ENCODE results near the gene LPAR3.

Gene LPAR3, protein sequence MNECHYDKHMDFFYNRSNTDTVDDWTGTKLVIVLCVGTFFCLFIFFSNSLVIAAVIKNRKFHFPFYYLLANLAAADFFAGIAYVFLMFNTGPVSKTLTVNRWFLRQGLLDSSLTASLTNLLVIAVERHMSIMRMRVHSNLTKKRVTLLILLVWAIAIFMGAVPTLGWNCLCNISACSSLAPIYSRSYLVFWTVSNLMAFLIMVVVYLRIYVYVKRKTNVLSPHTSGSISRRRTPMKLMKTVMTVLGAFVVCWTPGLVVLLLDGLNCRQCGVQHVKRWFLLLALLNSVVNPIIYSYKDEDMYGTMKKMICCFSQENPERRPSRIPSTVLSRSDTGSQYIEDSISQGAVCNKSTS

DNA sequence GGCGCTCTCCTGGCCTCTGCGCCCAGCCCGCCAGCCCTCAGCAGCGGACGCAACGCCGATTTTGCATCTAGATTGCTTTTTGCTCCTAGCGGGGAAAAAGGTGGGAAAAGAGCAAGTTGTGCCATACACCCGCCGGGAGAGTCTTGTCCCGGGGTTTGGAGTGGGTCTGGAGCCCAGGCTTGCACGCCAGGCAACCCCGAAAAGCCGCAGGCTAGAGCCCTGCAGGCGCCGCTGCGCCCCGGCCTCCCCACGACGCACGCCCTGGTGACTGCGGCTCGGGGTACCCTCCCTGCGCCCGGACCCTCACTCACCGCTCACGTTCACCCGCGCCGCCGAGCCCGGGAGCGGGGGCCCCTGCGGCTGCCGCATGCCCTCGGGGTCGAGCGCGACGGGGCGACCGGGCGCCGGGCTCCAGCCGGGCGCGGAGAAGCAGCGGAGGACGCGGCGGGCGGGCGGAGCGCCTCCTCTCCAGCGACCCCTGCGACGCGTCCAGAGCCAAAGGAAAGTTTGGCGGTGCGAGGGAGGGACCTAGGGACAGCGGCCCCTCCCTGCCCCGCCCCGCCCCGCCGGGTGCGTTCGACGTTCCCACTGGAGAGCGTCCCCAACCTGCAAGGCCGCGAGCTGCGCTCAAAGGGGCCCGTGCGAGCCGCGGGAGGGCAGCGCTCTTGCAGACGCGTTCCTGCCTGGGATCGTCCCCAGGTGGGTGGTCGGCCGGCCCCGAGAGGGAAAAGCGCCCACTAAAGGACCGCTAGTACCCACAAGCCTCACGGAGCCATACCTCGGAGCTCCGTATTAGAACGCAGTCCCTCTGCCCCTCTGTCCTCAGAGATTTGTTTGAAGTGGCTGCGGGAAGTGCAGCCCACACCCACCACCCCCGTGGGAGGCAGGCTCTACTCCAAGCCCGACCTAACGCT, at the start of gene LPAR3:
LPAR3 (minus strand) TSS at position 502 of the 914 bp plus-strand sequence. CDS start 27,086 bp downstream, outside the sequence.
- Mint-ChIP-seq H3K27ac (no peak within 1 kb of the TSS), H3K9me3 (no peaks in the 10 kb centered on the region), H3K4me3 (peak within 1 kb of the TSS; percentile 58 to 65), H3K36me3 (no peaks in the 10 kb centered on the region), H3K27me3 (peaks cover 46 to 60% of the 10 kb centered on the region in 2 donors), H3K4me1 (peaks cover 4 to 9% of the 10 kb centered on the region in 2 donors)
- DNase-seq (no peak), ATAC-seq (replicated peaks) (peak; percentile 39 to 46)

DNA sequence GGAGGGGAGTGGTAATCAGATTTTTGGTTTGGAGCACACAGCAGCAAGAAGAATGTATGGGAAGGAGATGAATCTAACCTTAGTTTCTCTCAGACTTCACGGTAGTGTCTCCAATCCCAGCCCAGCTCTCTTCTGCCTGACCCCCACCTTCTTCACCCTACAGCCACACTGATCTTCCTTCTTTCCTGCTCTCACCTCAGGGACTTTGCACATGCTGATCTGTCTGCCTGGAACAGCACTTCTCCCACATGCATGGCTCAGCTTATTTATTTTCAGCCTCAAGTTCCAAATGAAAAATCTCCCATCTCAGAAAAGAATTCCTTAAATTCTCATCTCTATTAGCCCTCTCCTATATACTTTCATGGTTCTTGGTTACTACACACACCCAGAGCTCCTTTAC, 48.8 kb upstream of the LPAR3 start:
- ATAC-seq (replicated peaks), result no peak
- no peak for DNase-seq
- H3K4me1 Mint-ChIP-seq, result peaks cover 13 to 28% of the 10 kb centered on the region in 2 donors
- H3K27ac Mint-ChIP-seq, result peak overlapping the region; percentile 37
- peaks cover 47 to 78% of the 10 kb centered on the region in 2 donors for H3K36me3 Mint-ChIP-seq
- no peak overlapping the region for H3K4me3 Mint-ChIP-seq
- H3K9me3 Mint-ChIP-seq, result no peaks in the 10 kb centered on the region
- H3K27me3 Mint-ChIP-seq, result peaks cover 0 to 6% of the 10 kb centered on the region in 2 donors

DNA sequence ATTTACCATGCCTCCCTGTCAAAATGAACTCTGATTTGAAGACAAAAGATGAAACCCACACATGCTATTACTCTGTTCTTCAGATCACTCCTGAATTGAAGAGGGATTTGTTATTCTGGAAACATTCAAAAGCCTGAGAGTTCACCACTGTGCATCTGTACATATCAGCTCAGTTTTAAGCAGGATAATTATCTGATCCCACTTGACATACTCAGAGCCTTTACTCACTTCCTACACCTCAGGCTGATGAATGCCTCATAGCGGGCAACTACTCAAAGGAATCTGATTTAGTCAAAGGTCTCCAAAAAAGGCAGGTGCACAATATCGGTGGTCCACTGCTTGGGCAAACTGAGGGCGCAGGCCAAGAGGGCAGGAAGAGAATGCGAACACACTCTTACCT, 47.5 kb upstream of the LPAR3 start:
- no peak for ATAC-seq (replicated peaks)
- Mint-ChIP-seq H3K36me3 (peaks cover 47 to 75% of the 10 kb centered on the region in 2 donors), H3K4me3 (no peak overlapping the region), H3K27me3 (peaks cover 0 to 6% of the 10 kb centered on the region in 2 donors), H3K9me3 (no peaks in the 10 kb centered on the region), H3K4me1 (peaks cover 10 to 14% of the 10 kb centered on the region in 2 donors), H3K27ac (peak overlapping the region; percentile 25)
- DNase-seq, result no peak

DNA sequence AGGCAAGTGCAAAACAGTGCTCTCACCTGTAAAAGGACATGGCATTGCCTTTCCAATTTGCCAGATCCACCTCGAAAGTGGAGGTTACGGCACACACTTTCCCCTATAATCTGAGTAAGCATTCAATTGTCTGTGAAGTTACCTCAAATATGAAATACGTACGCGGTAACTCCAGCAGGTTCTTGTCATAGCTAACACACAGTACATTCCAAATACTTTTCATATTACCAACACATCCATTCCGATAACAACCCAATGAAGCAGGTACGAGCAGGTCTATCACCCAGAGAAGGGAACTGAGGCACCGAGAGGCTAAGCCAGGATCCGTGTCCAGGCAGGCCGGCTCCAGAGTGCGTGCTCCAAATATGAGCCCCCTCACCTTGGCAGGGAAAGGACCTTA, 46.8 kb upstream of the LPAR3 start:
- Mint-ChIP-seq H3K9me3 (no peaks in the 10 kb centered on the region), H3K4me1 (peaks cover 7% of the 10 kb centered on the region in 2 donors), H3K27me3 (peaks cover 0 to 6% of the 10 kb centered on the region in 2 donors), H3K4me3 (no peak overlapping the region), H3K27ac (peak overlapping the region; percentile 28), H3K36me3 (peaks cover 47 to 74% of the 10 kb centered on the region in 2 donors)
- ATAC-seq (replicated peaks), result no peak
- no peak for DNase-seq

DNA sequence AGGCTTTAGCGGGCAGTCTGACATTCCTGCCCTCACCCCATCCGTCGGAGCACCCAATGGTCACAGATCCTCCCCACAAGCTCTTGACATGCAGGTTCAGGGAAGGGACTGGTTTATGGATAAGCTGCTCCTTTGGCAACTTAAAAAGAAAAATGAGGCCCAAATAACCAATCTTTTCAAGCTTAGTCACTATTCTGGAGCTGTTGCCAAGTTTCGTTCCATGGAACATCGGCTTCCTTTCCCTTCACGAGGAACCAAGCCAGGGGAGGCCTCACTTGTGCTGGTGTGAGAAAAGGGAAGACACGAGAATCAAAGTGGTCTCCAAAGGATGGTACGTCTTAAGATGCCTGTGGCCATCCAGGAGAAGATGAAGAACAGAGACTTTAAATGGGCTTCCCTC, 46.1 kb upstream of the LPAR3 start:
- H3K4me3 Mint-ChIP-seq, result no peak overlapping the region
- DNase-seq (no peak), ATAC-seq (replicated peaks) (no peak)
- H3K4me1 Mint-ChIP-seq, result peaks cover under 1 to 4% of the 10 kb centered on the region in 2 donors
- no peaks in the 10 kb centered on the region for H3K9me3 Mint-ChIP-seq
- H3K27ac Mint-ChIP-seq, result peak overlapping the region; percentile 48
- peaks cover 47 to 71% of the 10 kb centered on the region in 2 donors for H3K36me3 Mint-ChIP-seq
- peaks cover 0 to 6% of the 10 kb centered on the region in 2 donors for H3K27me3 Mint-ChIP-seq

DNA sequence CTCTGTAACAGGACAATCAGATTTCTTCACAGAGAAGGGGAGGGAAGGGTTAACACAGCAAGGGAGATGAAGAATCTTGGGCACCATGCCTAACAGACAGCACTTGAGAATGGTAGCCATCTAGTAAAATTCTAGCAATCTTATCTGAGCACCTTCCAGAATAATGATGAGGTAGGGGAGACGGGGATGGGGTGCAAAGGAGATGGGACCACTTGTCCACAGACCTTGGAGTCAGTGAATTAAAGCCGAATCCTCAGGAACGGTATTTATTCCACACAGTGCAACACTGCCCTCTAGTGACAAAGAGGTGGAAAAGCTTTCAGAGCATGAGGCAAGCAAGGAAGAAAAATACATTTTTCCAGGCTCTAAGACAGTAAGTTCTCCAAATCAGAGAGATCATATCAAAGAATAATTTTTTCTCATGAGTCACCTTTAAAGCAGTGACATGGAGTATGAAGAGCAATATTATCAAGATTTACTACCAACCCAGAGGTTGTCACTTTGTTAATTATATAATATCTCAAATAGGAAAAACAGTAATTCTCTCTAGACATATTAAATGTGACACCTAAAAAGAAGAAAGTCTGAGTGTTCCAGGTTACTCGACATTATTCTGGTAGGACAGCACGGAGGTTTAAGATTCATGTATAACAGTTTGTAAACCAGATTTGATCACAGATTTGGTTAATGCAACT, 43.3 kb upstream of the LPAR3 start:
- H3K27me3 Mint-ChIP-seq, result no peaks in the 10 kb centered on the region
- no peaks in the 10 kb centered on the region for H3K4me1 Mint-ChIP-seq
- peak in 1 of 2 donors; percentile 53 for ATAC-seq (replicated peaks)
- peaks cover 51 to 71% of the 10 kb centered on the region in 2 donors for H3K36me3 Mint-ChIP-seq
- peak overlapping the region; percentile 37 for H3K27ac Mint-ChIP-seq
- H3K9me3 Mint-ChIP-seq, result no peaks in the 10 kb centered on the region
- no peak for DNase-seq
- H3K4me3 Mint-ChIP-seq, result no peak overlapping the region

DNA sequence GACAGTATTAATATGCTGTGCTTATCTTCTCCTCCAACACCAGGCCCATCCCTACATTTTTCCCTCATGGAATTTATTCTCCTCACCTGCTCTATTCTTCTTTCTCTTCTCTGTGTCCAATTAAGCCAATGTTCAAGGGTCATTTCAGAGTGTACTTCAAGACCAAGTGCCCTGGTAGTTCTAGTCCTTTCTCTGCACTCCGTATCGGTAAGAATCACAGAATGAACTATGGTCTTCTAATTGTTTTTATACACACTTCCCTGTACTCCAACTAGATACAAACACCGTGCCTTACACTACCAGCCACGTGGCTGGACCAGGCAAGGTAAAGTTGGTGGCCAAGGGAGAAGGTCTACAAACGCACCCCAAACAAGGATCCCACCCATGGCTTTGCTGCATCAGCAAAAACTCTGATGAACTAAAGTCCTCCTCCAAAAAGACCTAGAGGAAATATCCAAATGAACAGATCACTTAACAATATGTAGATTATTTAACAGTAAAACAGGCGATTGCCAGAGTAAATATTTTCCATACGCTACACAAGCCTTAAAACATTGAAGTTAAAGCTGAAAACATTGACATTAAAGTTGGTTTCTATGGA, 40.1 kb upstream of the LPAR3 start:
- no peak overlapping the region for H3K27ac Mint-ChIP-seq
- H3K9me3 Mint-ChIP-seq, result no peaks in the 10 kb centered on the region
- no peak overlapping the region for H3K4me3 Mint-ChIP-seq
- DNase-seq (no peak), ATAC-seq (replicated peaks) (no peak)
- H3K36me3 Mint-ChIP-seq, result peaks cover 54 to 75% of the 10 kb centered on the region in 2 donors
- no peaks in the 10 kb centered on the region for H3K27me3 Mint-ChIP-seq
- peaks cover 0 to 5% of the 10 kb centered on the region in 2 donors for H3K4me1 Mint-ChIP-seq

DNA sequence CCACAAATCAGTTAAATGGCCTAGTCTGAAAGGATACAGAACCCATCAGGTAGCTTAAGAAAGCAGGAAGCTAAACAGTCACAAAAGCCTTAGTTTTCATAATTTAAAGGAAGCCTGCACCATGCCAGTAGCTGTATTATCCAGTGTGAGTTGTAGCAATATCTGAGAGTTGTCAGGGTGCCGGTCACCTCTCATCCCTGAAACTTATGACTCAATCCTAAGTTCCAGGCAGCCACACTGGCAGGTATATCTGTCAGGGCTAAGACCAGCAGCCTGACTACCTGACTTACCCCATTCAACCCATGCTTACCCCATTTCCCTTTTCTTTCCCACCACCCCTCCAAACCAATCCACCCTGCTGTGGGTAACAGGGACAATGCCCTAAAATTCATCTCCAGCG, 37.8 kb upstream of the LPAR3 start:
- Mint-ChIP-seq H3K4me1 (peaks cover 0 to 5% of the 10 kb centered on the region in 2 donors), H3K9me3 (no peaks in the 10 kb centered on the region), H3K27me3 (no peaks in the 10 kb centered on the region), H3K36me3 (peaks cover 62 to 83% of the 10 kb centered on the region in 2 donors), H3K4me3 (no peak overlapping the region), H3K27ac (no peak overlapping the region)
- DNase-seq (no peak), ATAC-seq (replicated peaks) (no peak)

DNA sequence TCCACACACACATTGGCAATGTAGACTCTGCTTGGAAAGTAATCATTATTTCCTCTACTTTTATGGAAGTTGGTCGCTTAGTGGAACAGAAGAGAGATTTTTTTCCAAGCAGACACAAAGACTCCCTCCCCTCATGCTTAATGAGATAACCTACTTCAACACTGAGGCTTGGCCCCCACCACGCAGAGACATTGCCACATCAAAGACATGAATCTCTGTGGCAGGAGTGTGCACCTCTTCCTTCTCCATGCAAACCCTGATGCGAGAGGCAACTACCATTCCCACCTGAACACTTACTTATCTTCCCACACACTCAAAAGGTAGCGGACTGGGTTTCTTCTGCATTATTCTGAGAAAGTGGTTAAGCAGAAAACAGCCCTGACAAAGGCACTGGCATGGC, 37.3 kb upstream of the LPAR3 start:
- Mint-ChIP-seq H3K4me3 (no peak overlapping the region), H3K36me3 (peaks cover 62 to 86% of the 10 kb centered on the region in 2 donors), H3K9me3 (no peaks in the 10 kb centered on the region), H3K4me1 (peaks cover 0 to 5% of the 10 kb centered on the region in 2 donors), H3K27ac (peak overlapping the region; percentile 60), H3K27me3 (no peaks in the 10 kb centered on the region)
- no peak for ATAC-seq (replicated peaks)
- DNase-seq, result no peak

DNA sequence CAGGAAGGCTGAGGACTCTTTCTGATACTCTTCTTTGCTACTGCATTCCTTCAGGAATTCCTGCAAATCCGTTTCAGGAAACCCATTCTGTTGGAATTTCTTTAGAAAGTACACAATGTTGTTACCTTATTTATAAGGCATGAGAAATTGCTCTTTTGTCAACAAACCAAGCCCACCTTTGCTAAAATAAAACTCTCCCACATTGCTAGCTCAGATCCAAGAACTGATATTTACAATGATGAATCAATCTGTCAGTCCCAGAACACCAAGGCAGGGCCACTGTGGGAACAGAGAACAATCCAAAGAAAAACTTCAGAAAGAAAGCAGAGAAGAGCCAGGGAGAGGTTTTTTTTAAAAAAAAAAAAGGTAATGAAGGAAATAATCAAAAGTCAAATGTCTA, 36.6 kb upstream of the LPAR3 start:
- H3K4me3 Mint-ChIP-seq, result no peak overlapping the region
- DNase-seq (no peak), ATAC-seq (replicated peaks) (no peak)
- no peak overlapping the region for H3K27ac Mint-ChIP-seq
- H3K4me1 Mint-ChIP-seq, result peaks cover 0 to 5% of the 10 kb centered on the region in 2 donors
- H3K9me3 Mint-ChIP-seq, result no peaks in the 10 kb centered on the region
- peaks cover 62 to 84% of the 10 kb centered on the region in 2 donors for H3K36me3 Mint-ChIP-seq
- no peaks in the 10 kb centered on the region for H3K27me3 Mint-ChIP-seq

DNA sequence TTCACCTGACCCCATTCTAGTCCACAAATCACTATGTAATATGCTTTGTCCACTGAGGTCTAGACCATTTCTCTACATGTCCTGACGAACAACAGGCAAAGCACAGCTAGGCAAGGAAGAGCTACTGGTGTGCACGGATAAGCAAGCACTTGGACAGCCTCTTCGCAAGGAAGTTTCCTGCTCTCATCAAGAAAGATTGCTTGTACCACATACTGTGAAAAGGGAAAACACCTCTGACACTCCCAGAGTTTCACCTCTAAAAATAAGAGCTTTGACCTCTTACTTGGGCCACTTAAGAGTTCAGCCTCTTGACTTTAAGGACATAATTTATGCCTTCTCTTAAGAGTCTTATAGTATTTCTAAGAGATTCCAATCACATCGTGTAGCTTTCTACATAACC, 36.0 kb upstream of the LPAR3 start:
- no peak for DNase-seq
- ATAC-seq (replicated peaks), result no peak
- no peaks in the 10 kb centered on the region for H3K27me3 Mint-ChIP-seq
- H3K27ac Mint-ChIP-seq, result no peak overlapping the region
- H3K9me3 Mint-ChIP-seq, result no peaks in the 10 kb centered on the region
- H3K4me1 Mint-ChIP-seq, result peaks cover 0 to 5% of the 10 kb centered on the region in 2 donors
- H3K36me3 Mint-ChIP-seq, result peaks cover 62 to 82% of the 10 kb centered on the region in 2 donors
- no peak overlapping the region for H3K4me3 Mint-ChIP-seq

DNA sequence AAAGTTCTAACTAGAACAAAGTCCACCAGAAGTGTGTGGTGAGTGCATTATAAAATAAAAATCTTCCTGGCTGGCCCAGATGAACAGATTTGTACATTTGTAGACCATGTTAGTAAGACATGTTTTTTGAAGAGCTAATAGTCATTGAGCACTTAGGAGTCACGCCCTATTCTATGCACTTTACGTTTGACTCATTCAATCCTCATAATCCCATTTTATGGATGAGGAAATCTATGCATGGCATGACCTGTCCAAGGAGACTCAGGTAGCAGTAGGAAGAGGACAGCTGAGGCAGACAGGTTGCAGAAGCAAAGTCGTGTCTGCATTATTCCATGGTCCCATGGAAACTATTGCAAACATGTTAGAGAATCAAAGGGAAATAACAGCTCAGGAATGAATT, 30.3 kb upstream of the LPAR3 start:
- Mint-ChIP-seq H3K4me1 (peaks cover 0 to 3% of the 10 kb centered on the region in 2 donors), H3K36me3 (peaks cover 20 to 34% of the 10 kb centered on the region in 2 donors), H3K27ac (peak overlapping the region; percentile 37), H3K4me3 (no peak overlapping the region), H3K9me3 (no peaks in the 10 kb centered on the region), H3K27me3 (peaks cover 7% of the 10 kb centered on the region in 2 donors)
- ATAC-seq (replicated peaks) (no peak), DNase-seq (no peak)

DNA sequence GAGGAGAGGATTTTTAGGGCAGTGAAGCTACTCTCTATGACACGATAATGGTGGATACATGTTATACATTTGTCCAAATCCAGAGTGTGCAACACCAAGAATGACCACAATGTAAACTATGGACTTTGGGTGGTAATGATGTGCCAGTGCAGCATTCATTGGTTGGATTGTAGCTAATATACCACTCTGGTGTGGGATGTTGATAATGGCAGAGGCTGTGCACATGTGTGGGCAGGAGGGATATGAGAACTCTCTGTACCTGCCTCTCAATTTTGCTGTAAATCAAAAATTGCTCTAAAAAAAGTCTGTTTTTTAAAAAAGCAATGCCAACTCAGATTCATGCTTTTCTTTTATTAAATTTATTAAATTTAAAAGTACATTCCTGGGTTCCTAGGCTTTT, 27.2 kb upstream of the LPAR3 start:
- ATAC-seq (replicated peaks), result no peak
- DNase-seq, result no peak
- Mint-ChIP-seq H3K9me3 (no peaks in the 10 kb centered on the region), H3K27ac (no peak overlapping the region), H3K27me3 (peaks cover 11 to 15% of the 10 kb centered on the region in 2 donors), H3K36me3 (peaks cover 0 to 7% of the 10 kb centered on the region in 2 donors), H3K4me1 (peaks cover 0 to 3% of the 10 kb centered on the region in 2 donors), H3K4me3 (no peak overlapping the region)
